K562 (cell line): ENCODE measurements around the gene IGF2BP1. TPM values are rescaled to one million over a fixed set of nuclear protein-coding genes. Genes with fewer than 3 reads are reported as not detected.
A peak's percentile ranks its signal among the peaks of the same experiment; 100 is the strongest.

Source experiments
- ARID4B ChIP-seq: sonication (generic); formaldehyde crosslinking; IDR thresholded peaks from 2 replicates; pipeline ENCODE4 v1.8.0; 2022; ENCODE audit warnings: mild to moderate bottlenecking, missing genetic modification reagents
- CHD7 ChIP-seq: fragments of 200-600 bp; sonication (generic); IDR thresholded peaks from one replicate; pipeline ENCODE4 v1.6.1; 2012; ENCODE audit warnings: mild to moderate bottlenecking, low read depth, low read length, inconsistent platforms
- MIER1 ChIP-seq: fragments of 450-650 bp; IDR thresholded peaks from 2 replicates; pipeline ENCODE4 v1.6.1; 2016; ENCODE audit warnings: antibody characterized with exemption, mild to moderate bottlenecking, low read depth
- SMARCB1 ChIP-seq: IDR thresholded peaks from 2 replicates; pipeline ENCODE4 v1.6.1; 2011; ENCODE audit warnings: improper control_type of control experiment, low read depth; ENCODE audit not compliant: insufficient read length
- ZNF644 ChIP-seq: fragments of 200-800 bp; sonication (Bioruptor generic); IDR thresholded peaks from 2 replicates; pipeline ENCODE4 v1.6.1; 2016; ENCODE audit warnings: low read depth, missing genetic modification characterization, missing compliant biosample characterization
- ZNF717 ChIP-seq: fragments of 250-450 bp; sonication (Bioruptor Pico); IDR thresholded peaks from 2 replicates; pipeline ENCODE4 v1.5.0; 2021
- polyA plus RNA-seq, 8 experiments: library from polyadenylated mRNA; depleted of rRNA in 4 of 8; stranded (reverse) in 5 of 8; unstranded in 3 of 8; fragments of >200 nt; fragmentation: Nextera tagmentation in 2 of 8; fragmentation: Illumina TruSeq in 1 of 8; extraction: Ambion mirVana in 2 of 8; extraction: Trizol in 1 of 8; gene quantifications; 2 replicates each; pipeline versions ENCODE4 v1.2.1 to v1.2.3, GENCODE V29; 2011 to 2014; ENCODE audit warnings: inconsistent platforms in 1 of 8, missing spikeins in 1 of 8
- total RNA-seq, 7 experiments: library from RNA; depleted of rRNA in 6 of 7; stranded (reverse); fragments of >200 nt in 6 of 7; fragmentation: Illumina TruSeq in 2 of 7; extraction: Trizol in 2 of 7; gene quantifications; 2 replicates each; pipeline versions ENCODE4 v1.2.1 to v1.2.3, GENCODE V29; 2011 to 2021; ENCODE audit warnings: low replicate concordance in 1 of 7

The IGF2BP1 gene
- total and polyA plus RNA-seq, 9 of the 15 experiments (the other 6 are each of a cell fraction or from before 2014, with no cell fraction given) = 13.0 to 318 (median 53.6) TPM

GRCh38 chr17:48995304-48995973 lies 1.7 kb upstream of the IGF2BP1 start (continued):
- TF ChIP-seq SMARCB1 (peak; percentile 76), MIER1 (no peak), ZNF644 (tag) (no peak), CHD7 (no peak), ARID4B (CRISPR knock-in tag) (no peak), ZNF717 (CRISPR knock-in tag) (no peak)
